ENCODE data around the gene CBLC.
A peak's percentile ranks its signal among the peaks of the same experiment; 100 is the strongest.

CBLC gene, protein sequence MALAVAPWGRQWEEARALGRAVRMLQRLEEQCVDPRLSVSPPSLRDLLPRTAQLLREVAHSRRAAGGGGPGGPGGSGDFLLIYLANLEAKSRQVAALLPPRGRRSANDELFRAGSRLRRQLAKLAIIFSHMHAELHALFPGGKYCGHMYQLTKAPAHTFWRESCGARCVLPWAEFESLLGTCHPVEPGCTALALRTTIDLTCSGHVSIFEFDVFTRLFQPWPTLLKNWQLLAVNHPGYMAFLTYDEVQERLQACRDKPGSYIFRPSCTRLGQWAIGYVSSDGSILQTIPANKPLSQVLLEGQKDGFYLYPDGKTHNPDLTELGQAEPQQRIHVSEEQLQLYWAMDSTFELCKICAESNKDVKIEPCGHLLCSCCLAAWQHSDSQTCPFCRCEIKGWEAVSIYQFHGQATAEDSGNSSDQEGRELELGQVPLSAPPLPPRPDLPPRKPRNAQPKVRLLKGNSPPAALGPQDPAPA

DNA sequence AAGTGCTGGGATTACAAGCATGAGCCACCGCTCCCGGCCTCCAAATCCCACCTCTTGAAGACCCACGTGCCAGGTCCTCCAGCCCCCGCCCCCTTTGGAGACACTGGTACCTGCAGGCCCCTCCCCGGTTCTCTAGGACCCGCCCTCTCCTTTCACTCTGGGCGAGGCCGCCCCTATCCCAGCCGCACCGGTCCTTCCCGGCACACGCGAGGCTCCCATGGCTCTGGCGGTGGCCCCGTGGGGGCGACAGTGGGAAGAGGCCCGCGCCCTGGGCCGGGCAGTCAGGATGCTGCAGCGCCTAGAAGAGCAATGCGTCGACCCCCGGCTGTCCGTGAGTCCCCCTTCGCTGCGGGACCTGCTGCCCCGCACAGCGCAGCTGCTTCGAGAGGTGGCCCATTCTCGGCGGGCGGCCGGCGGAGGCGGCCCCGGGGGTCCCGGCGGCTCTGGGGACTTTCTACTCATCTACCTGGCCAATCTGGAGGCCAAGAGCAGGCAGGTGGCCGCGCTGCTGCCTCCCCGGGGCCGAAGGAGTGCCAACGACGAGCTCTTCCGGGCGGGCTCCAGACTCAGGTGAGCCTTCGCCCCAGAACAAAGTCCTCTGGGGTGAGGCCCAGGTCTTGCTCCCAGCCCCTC lies at the start of gene CBLC:
CBLC (plus strand) TSS at position 176 of the 633 bp plus-strand sequence; CDS start at position 218, 42 bp downstream.
- DNase-seq, result no peak

DNA sequence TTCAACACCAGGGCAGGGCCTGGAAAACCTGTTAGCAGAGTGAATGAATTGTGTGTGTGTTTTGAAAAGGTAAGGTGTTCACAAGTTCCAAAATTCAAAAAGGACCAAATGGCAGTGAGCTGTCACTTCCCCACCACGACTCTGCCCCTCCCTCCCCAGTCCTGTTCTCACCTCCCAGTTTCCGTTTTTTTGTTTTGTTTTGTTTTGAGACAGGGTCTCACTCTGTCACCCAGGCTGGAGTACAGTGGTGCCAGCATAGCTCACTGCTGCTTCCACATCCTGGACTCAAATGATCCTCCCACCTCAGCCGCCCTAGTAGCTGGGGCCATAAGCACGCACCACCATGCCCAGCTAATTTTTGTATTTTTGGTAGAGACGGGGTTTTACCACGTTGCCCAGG lies 49.5 kb upstream of the CBLC start:
- DNase-seq, result no peak

DNA sequence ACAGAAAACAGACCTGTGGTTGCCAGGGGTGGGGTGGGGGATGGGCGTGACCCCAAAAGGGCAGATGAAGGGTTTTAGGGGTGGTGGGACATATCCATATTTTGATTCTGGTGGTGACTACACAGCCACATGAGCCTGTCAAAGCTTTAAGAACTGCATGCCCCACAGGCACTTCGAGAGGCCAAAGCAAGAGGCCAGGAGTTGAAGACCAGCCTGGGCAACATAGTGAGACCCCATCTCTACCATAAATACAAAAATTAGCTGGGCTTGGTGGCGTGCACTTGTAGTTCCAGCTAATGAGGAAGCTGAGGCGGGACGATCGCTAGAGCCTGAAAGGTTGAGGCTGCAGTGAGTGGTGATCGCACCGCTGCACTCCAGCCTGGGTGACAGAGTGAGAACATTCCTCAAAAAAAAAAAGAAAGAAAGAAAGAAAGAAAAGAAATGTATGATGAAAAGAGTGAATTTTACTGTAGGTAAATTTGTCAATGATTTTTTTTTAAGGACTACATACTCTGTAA lies 48.1 kb upstream of the CBLC start:
- DNase-seq, result no peak

DNA sequence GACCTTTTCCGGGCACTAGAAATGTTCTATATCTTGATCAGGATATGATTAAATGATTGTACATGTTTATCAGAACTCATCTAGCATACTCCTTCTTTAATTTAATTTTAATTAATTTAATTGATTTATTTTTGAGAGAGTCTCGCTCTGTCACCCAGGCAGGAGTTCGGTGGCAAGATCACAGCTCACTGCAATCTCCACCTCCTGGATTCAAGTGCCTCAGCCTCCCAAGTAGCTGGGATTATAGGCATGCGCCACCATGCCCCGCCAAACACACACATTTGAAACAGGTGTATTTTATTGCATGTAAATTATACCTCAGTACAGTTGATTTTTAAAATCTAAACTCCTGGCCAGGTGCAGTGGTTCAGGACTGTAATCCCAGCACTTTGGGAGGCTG lies 46.6 kb upstream of the CBLC start:
- no peak for DNase-seq

DNA sequence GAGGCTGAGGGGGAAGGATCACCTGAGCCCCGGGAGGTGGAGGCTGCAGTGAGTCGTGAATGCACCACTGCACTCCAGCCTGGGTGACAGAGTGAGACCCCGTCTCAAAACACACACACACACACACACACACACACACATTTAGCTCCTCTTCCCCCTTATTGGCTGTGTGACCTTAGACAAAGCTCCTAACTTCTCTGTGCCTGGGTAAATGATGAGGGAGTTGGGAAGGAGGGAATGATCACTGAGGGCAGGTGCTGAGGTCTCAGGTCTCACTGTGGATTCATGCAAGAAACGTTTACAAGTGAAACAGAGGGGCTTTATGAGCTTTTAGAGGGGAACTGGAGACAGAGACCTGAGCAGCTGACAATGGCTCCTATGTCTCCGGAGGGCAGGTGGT lies 46.1 kb upstream of the CBLC start:
- DNase-seq, result no peak

DNA sequence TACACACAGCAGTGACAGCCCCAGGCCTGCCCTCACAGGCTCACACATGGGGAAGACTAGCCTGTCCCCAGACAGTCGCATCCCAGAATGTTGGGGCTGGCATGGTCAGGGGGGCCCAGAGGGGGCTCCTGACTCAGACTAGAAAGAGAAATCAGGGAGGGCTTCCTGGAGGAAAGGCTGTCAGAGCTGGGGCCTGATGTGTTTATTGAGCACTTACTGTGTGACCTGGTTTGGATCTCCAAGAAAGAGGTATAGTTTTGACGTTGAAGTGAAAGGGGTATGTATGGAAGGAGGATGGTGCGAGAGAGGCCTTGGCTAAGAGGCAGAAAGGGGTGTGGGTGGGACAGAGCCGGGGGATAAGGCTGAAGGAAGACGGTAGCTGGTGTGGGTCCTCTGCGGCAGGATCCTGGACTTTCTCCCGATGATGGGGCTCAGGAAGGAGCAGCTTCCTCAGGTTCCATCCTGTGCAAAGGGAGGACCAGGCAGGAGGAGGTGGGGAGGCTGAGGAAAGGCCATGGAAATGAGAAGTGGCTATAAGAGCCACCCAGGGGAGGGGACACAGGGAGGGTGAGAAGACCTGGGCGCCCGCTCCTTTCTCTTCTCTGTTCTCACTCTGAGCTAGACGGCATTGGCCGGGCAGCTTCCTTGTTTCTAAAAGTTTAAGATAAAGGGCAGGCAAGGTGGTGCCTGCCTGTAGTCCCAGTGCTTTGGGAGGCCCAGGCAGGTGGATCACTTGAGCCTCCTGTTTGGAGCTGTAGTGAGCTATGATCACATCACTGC lies 45.3 kb upstream of the CBLC start:
- DNase-seq, result no peak

DNA sequence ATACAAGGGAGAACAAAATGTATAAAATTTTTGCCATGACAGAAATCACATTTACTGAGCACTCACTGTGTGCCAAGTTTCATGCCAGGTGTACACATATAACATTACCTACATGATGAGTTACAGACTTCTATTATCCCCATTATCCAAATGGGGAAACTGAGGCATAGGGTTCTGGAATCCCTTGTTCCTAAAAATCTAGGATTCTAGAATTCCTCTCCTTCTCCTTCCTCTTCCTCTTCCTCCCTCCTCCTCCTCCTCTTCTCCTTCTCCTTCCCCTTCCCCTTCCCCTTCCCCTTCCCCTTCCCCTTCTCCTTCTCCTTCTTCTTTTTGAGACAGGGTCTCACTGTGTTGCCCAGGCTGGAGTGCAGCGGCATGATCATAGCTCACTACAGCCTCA lies 43.3 kb upstream of the CBLC start:
- no peak for DNase-seq

DNA sequence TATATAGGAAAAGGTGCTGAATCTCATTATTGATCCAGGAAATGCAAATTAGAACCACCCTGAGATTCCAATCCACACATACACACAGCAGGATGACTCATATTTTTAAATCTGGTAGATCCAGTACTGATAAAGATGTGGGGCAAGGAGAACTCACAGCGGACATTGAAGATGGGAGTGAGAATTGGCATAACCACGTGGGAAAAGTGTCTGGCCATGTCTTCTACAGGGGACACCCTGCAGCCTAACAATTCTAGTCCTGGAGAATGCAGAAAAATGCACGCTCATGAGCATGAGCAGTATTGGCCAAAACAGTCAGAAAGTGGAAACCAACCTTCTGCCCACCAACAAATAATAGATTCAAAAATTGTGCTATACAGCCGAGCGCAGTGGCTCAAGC lies 42.7 kb upstream of the CBLC start:
- no peak for DNase-seq

DNA sequence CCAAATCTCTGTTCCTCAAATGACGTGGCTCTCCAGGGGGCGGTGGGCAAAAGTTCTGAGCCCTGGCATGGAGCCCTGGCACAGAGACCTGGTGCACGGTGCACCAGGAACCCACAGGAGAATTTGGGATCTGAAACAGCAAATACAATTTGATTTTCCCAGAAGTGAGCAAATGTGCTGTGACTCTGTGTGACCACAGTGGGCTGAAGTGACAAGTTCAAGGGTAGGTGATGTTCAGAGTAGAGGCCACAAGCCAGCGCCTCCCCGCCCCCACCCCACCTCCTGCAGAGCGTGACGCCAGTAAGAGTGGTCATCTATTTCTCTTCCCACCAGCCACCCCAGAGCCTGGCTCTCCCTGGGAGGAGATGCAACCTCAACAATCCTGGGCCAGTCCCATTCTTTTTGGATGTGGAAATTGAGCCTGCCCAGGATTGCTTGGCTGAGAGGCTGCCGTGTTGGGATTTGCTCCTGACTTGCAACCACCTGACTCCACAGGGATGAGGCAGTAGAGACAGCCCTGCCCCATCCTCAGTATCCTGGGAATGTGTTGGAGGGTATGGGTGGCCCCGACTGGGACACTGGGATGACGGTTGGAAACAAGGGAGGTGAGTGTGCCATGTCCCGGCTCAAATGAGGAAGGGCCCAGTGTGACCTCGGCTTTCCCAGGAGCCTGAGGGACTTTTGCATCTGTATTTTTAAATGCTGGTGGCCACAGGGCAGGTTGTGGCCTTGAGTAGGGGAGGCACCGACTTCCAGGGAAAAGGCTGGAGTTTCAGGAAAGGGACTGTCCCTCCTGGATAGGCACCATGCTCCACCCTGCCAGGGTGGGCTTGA lies 40.2 kb upstream of the CBLC start:
- no peak for DNase-seq

DNA sequence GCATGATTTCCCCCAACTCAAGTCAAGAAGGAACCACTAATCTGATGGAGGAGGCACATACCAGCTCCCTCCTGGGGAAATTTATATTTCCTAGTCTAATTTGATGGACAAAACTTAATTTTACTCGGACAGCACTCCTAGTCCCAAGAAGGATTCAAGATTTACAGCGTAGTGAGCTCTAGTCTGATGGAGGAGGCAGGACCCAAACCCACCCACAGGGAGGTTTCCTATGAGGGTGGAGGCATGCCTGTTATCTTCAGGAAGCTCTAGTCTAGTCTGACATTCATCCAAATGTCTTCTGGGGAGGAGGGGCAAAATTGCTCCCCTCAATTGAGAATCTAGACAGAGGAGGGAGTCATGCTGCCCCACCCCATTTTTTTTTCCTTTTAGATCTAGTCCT lies 39.6 kb upstream of the CBLC start:
- DNase-seq, result no peak

DNA sequence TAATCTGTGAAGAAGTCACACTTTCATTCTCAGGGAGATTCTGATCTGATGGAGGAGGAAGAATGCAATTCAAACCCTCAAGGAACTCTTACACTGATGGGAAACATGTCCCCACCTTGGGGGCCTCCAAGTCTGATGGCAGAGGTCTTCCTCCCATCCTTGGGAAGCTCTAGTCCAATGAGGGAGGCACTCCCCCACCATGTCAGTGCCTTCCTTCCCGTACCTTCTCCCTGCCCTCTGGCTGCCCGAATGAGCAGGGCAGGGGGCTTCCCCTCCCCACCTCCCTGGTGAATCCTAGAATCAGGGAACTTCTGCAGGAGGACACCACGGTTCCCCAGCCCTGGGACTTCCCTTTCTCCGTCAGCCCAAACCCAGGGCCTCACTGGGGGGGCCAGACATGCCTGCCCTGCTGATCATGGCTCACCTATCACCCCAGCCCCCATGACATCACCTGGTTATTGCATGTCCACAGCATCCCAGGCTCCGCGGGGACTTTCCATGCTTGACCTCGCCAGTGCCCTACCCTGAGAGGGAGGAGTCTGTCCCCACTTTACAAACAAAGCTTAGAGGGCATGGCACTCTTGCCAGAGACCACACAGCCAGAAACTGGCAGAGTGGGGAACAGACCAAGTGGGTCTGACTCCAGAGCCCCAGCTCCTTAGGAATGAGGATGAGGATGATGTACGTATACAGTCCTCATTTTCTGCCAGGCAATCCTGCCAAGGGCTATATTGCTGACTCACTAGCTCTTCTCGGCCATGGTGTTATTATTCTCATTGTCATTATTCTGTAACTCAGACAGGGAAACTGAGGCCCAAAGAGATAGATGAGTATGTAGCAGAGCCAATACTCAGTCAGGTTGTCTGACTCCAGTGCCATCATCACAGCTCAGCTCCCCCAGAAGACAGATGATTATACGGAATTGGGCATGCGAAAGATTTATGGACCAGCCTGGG lies 38.8 kb upstream of the CBLC start:
- no peak for DNase-seq

DNA sequence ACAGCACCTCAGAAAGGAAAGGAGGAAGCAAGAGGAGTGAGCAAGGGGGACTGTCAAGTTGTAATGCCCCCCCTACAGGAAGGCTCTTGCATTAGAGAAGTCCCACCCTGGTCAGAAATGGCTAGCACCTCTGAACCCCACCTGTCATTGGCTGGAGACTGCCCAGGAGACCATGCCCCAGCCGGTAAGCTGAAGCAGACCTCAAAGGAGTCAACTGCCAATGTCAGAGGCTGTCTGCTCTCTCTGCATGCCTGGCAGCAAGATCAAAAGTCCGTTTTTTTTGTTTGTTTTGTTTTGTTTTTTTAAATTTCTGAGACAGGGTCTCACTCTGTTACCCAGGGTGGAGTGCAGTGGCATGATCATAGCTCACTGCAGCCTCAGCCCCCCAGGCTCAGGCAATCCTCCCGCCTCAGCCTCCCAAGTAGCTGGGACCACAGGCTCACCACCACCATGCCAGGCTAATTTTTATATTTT lies 37.3 kb upstream of the CBLC start:
- DNase-seq, result no peak

DNA sequence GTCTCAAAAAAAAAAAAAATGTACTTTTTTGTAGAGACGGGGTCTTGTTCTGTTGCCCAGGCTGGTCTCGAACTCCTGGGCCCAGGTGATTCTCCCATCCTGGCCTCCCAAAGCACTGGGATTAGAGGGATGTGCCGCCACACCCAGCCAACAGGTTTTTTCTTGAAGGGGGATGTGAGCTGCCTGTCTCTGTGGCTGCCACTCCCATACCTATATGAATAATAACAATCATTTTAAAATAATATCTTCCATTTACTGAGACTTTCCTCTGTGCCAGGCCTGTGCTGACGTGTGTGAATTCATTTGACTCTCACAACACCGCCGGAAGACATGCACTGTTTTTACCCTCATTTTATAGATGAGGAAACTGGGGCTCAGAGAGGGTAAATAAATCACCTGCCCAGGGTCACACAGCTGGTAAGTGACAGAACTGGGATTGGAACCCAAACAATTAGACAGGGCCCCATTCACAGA lies 36.4 kb upstream of the CBLC start:
- no peak for DNase-seq

DNA sequence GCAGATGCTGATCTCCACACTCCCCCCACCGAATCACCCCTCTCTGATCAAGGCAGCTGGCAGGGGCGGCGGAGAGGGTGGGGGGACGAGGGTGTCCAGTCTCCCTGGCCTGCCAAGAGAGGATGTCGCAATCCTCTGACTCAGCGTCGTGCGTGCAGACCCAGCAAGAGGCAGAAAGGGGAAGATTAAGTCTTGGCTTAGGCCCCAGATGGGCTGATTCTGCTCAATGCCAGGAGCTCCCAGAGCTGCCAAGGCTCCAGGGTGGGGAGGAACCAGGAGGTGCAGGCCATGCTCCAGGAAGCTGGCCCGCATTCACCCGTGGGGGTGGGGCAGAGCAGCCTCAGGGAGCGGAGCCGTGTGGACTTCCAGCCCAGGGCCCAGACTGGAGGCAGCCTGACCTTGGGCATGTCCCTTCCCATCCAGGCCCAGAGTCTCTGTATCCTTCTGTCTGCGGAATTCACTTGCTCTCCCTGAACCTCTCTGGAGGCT lies 35.8 kb upstream of the CBLC start:
- peak; percentile 94 to 96 for DNase-seq

DNA sequence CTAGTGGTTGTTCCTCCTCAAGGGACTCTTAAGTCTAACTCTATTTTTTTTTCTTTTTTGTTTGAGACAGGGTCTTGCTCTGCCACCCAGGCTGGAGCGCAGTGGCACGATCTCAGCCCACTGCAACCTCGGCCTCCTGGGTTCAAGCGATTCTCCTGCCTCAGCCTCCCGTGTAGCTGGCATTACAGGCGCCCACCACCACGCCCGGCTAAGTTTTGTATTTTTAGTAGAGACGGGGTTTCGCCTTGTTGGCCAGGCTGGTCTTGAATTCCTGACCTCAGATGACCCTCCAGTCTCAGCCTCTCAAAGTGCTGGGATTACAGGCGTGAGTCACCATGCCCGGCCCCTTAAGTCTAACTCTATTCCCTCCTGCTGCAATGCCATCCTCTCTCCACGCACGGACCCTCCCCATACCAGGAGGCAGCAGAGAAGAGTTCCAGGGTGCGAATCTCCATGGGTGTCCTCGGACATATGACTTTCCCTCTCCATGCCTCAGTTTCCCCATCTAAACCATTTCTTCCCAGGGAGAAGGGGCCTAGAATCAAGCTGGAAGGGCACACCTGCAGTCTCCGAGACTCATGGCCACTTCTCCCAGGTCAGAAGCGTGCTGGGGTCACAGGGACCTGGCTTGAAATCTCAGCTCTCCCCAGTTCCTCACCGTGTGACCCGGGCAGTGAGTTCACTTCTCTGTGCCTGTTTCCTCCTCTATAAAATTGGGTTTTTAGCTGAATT lies 35.2 kb upstream of the CBLC start:
- DNase-seq, result no peak

DNA sequence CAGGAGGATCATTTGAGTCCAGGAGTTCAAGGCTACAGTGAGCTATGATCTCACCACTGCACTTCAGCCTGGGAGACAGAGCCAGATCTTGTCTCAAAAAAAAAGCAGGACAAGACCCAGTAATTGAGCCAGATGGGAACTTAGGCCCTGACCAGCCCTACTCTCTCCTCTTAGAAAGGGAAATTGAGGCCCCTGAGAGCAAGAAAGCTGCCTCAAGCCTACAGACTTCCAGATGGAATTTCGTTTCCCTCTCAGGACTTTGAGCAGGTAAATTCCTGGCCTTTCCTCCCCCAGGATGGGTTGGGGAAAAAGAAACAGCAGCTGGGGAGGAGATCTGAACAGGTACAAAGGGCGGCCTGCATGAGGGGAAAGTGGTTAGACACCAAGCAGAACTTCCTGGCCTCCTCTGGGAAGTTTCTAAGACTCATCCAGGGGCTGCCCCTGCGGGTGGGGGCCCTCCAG lies 32.8 kb upstream of the CBLC start:
- DNase-seq, result no peak

DNA sequence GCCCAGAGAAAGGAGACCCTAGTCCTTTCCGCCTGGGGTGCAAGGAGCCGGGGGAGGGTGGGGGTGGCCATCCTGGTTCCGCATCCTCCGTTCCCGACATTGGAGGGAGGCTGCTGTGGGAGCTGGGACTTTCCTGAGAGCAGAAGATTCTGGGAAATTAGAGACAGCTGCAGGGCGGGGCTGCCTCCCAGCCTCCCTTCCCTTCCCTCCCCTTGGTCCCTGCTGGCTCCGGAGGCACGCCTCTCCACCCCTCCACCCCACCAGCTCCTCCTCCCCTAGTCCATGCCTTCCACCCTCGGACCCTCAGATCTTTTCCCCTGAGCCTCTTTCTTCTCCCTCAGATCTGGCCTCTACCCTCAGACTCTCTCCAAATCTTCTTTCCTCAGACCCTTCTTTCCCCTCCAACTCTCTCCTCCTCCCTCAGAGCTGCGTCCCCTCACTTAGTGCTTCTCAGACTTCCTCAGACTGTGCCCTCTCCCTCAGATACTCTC lies 32.3 kb upstream of the CBLC start:
- DNase-seq, result no peak

DNA sequence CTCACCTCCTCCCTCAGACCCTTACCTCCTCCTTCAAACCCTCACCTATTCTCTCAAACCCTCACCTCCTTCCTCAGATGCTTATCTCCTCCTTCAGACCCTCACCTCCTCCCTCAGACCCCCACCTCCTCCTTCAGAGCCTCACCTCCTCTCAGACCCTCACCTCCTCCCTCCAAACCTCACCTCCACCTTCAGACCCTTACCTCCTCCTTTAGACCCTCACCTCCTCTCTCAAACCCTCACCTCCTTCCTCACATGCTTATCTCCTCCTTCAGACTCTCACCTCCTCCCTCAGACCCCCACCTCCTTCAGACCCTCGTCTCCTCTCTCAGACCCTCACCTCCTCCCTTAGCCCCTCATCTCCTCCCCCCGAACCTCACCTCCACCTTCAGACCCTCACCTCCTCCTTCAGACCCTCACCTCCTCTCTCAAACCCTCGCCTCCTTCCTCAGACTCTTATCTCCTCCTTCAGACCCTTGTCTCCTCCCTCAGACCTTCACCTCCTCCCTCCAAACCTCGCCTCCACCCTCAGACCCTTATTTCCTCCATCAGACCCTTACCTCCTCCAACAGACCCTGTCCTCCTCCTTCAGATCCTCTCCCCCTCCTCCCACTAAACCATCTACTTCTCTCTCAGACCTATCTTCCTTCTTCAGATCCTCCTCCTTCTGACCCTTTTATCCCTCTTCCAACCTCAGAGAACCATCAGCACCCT lies 31.6 kb upstream of the CBLC start:
- DNase-seq, result no peak

DNA sequence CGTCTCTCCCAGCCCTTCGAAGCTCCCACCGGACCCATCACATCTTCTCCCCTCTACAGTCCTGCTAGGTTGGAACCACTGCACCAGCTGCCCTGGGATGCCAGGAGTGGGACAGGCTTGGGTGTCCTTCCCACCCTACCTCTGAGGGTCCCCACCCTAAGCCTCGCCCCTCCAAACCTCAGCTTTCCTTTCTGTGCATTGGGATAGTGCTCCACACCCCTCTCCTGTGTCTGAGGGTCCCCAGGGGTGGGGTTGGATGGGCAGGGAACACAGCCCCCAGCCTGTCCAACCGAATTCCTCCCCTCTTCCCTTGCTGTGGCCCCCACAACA lies 31.1 kb upstream of the CBLC start:
- DNase-seq, result no peak

Data from AML-193 (cell line).